GM10248 (cell line): Measurements from ENCODE around the gene AQP12A.
"Not testable (repeated sequence)": the region's sequence is repeated elsewhere in the genome, so short reads cannot be mapped to it uniquely, and the experiment has no call there.

Source experiments
- CTCF ChIA-PET: fragments of 300-600 bp; sonication (Branson Sonifier 250); formaldehyde crosslinking; extraction: SDS; loops from one replicate; lab custom pipeline; 2021; ENCODE audit warnings: antibody characterized with exemption; lab: Yijun Ruan, JAX
- POLR2A ChIA-PET: fragments of 350-650 bp; sonication (Branson Sonifier 250); formaldehyde crosslinking; extraction: SDS; loops from one replicate; lab custom pipeline; 2020; ENCODE audit warnings: antibody characterized with exemption; lab: Yijun Ruan, JAX
- DNase-seq: peaks from one replicate; pipeline ENCODE4 v3.0.0; 2012; ENCODE audit errors: extremely low spot score
- TF ChIP-seq, protein P1 (sequence below): IDR thresholded peaks from 2 replicates; pipeline ENCODE4 v1.5.1; 2012; ENCODE audit warnings: mild to moderate bottlenecking, low read depth; ENCODE audit errors: extremely low read depth, missing control alignments, control extremely low read depth

AQP12A gene

DNA sequence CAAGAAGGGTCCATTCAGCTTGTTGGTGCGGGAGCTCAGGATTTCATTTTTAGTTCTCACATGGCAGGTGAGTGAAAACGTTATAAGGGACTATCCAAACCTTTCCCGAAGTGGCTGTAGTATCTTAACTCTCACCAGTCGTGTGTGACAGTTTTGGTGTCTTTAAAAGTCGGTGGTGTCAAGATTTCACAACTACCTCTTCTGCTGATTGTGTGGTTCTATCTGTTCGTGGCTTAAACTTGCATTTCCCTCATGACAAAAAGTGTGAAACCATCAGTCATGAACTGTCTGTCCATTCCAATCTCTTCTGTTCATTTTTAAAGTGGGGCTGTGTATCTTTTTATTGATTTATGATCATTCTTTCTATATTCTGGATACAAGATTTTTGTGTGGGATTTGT lies 5.2 kb upstream of the AQP12A start:
- ChIA-PET CTCF (no interaction called here), POLR2A (no interaction called here)
- DNase-seq, result peak; percentile 14
- TF ChIP-seq, protein P1, sequence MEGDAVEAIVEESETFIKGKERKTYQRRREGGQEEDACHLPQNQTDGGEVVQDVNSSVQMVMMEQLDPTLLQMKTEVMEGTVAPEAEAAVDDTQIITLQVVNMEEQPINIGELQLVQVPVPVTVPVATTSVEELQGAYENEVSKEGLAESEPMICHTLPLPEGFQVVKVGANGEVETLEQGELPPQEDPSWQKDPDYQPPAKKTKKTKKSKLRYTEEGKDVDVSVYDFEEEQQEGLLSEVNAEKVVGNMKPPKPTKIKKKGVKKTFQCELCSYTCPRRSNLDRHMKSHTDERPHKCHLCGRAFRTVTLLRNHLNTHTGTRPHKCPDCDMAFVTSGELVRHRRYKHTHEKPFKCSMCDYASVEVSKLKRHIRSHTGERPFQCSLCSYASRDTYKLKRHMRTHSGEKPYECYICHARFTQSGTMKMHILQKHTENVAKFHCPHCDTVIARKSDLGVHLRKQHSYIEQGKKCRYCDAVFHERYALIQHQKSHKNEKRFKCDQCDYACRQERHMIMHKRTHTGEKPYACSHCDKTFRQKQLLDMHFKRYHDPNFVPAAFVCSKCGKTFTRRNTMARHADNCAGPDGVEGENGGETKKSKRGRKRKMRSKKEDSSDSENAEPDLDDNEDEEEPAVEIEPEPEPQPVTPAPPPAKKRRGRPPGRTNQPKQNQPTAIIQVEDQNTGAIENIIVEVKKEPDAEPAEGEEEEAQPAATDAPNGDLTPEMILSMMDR, result no peak

DNA sequence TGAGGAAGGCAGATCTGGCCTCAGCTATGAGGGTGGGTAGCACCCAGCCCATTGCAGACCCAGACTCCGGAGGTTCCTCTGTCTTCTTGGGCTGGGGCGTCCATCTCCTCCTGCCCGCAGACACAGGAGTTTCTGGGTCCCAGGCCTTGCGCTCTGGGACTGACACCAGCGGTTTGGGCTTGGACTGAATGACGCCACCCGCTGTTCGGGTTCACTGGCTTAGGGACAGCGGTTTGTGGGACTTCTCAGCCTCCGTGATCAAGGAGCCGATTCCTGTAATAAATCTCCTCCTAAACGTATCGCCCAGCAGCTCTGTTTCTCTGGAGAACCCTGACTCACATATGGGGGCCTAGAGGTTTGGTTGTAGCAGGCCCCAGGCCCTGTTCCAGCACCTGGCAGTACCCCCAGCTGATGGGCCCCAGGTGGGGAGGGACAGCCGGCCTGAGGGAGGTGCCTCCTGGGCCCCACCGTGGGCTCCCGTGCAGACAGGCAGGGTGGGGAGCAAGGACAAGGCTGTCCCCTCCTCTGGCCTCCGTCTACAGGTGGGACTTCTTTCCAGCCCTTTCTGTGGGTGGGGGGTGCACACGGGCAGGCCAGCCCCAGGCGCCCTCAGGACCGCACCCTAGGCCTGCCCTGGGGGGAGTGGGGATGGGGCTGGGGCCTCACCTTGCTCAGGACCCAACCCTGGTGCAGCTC lies 4.5 kb upstream of the AQP12A start:
- DNase-seq, result peak; percentile 18
- POLR2A ChIA-PET, result no interaction called here
- CTCF ChIA-PET, result interaction anchor here (1.0 kb wide), 1 partner anchor 173 kb away, joined by 4 read pairs; no protein-coding TSS in a partner anchor
- TF ChIP-seq, protein P1, result no peak

DNA sequence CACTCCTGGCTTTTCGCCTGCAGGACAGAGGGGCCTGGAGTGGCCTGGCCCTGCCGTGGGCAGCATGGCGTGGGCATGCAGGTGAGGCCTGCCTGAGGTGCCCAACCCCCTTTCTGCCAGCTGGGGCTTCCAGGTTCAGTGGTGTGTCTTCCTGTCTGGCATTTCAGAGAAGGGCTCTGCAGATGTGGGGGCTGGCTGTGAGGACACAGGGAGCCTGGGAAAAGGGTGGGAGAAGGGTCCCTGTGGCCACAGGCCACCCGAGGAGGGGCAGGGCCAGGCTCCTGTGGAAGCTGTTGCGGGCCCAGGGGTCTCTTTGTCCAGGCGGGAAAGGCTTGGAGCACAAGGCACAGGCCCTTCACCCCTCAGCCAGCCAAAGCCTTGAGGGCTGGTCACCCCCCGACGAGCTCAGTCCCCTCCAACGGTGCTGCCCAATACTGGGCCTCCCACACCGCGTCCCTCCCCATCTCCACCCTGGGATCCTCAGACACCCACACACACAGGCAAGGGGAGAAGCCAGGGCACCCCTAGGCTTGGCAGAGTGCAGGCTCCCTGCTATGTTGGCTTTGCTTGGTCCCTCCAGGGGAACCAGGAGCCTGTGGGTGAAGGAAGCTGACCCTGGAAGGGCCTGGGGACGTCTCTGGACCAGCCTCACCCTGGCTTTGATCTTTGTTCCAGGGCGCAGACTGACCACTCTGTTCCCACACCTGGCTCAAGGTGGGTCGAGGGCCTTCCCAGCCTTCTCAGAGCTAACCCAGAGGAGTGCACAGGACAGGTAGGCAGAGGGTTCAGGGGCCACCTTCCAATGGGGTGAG lies 3.7 kb upstream of the AQP12A start:
- ChIA-PET CTCF (interaction anchor here (1.0 kb wide), 1 partner anchor 174 kb away, joined by 4 read pairs; no protein-coding TSS in a partner anchor), POLR2A (no interaction called here)
- TF ChIP-seq, protein P1, result no peak
- DNase-seq, result peak; percentile 18

DNA sequence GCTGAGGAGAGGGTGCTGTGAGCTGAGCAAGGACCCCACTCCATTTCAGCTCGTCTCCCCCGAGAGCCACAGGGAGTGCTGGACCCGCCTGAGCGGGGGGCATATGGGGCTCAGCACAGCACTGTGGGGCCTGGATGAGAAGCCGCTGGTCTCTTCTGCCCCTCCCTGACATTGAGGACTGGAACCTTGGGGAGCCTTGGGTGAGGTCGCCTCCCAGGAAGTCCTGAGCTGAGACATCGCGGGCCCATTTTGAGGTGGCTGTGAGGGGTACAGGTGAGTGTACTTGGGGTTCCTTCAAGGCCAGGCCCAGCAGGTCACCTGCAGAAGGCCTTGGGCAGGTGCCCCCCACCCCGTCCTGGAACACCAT lies 3.1 kb upstream of the AQP12A start:
- ChIA-PET POLR2A (no interaction called here), CTCF (interaction anchor here (1.0 kb wide), 1 partner anchor 174 kb away, joined by 4 read pairs; no protein-coding TSS in a partner anchor)
- TF ChIP-seq, protein P1, result no peak
- DNase-seq, result peak; percentile 22

- no peak for DNase-seq
- CTCF ChIA-PET, result no interaction called here
- TF ChIP-seq, protein P1, result no peak
- POLR2A ChIA-PET, result no interaction called here
Observed at GRCh38 chr2:240689975-240690374, 1.7 kb upstream of the AQP12A start.

DNA sequence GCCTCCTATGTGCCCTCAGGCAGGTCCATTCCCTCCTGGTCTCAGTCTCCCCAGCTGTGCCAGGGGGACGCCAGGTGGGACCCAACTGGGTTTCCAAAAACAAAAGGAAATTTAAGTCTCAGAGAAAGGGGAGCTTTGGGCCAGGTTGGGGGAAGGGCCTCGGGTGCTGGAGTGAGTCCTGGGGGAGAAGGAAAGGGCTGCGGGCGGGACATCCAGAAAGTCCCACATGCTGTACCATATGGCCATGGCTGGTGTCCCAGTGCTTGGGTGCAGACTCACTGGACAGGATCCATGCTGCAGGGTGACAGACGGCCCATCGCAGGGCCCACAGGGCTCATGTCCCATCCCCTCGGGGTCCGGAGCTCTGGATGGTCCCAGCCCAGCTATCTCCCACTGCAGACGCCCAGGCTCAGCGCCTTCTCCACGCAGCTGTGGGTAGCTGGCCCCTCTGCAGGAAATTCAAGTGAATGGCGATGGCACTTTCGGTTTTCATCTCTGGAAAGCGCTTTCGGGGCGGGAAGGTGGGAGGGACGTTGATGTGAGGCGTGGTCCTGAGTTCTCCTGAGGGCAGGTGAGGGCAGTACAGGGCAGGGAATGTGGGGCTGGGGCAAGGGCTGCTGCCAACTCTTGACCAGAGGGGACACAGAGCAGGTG lies 1.1 kb upstream of the AQP12A start:
- CTCF ChIA-PET, POLR2A ChIA-PET, DNase-seq: not testable (repeated sequence)

DNA sequence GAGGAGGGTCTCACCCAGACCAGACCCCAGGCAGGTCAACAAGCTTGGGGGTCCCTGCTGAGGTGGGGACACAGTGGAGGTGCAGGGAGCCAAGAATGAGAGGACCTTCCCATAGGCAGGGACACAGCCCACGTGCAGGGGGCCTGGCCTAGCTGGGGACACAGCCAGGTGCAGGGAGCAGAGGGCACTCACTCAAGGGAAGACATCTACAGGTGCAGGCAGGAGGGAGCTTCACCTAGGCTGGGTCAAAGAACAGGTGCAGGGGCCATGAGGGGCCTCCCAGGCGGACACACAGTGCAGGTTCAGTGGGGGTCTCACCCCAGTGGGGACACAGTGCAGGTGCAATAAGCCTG lies 615 bp upstream of the AQP12A start:
- POLR2A ChIA-PET, DNase-seq, CTCF ChIA-PET: not testable (repeated sequence)

DNA sequence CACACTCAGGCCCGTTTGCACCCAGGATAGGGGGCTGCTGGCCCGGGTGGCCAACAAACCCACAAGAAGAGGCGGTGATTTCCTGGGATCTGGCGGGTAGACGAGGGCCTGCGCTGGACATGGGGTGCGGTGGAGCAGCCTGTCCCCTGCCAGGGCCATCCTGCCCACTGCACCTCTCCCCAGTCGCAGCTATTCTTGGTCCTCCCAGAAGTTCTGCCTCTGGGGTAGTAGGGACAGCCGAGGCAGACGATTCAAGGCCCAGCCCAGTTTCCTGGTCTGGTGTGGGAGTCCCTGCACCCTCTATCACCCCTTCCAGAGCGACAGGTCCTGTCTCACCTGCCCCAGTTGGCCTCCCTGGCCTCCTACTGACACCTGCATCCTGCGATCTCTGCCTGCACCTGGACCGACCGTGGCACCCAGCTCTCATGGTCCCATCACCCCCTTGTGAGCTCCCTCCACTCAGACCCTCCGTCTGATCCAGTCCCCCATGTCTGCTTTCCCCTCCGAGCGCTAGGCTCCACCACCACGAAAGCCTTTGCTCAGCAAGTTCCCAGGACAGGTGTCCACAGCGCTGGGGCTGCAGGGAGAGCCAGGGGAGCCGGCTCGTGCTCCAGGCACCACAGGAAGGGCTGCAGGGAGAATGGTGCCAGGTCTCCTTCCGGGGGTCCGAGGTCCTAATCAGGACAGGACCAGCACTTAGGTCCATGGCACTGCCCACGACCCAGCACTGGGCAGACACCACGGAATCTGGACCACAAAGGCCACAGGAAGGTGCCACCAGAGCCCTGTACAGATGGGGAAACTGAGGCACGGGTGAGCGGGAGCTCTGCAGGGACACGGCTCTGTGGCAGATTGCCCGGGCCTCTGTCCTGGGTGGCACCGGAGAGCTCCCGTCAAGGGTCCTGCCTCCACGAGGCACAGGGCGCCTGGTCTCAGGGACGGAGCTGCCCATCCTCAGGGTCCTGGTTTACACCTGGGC lies 1.2 kb downstream of the AQP12A start:
- CTCF ChIA-PET, POLR2A ChIA-PET, DNase-seq: not testable (repeated sequence)

- POLR2A ChIA-PET, DNase-seq, CTCF ChIA-PET: not testable (repeated sequence)
Observed at GRCh38 chr2:240694304-240694703, 2.6 kb downstream of the AQP12A start.

GRCh38 chr2:240695593-240695992 lies 3.9 kb downstream of the AQP12A start:
- CTCF ChIA-PET, POLR2A ChIA-PET, DNase-seq: not testable (repeated sequence)
